GM23338 (cell line): ENCODE measurements around the gene TYW1. TPM values are rescaled to one million over a fixed set of nuclear protein-coding genes. Genes with fewer than 3 reads are reported as not detected.
"Not testable (repeated sequence)": the region's sequence is repeated elsewhere in the genome, so short reads cannot be mapped to it uniquely, and the experiment has no call there.

ENCODE experiments used
- ATAC-seq: fragments of 200-7000 bp; cut with Tn5 transposase; 3 replicates; pipeline ENCODE4 v1.9.1; 2020
- DNase-seq: peaks from one replicate; pipeline ENCODE4 v3.0.0-alpha.2; 2015; ENCODE audit warnings: low spot score
- H2AFZ ChIP-seq: fragments of 200-600 bp; sonication (generic); 2 replicates; pipeline ENCODE4 v1.8.0; 2016; ENCODE audit warnings: antibody characterized with exemption, mild to moderate bottlenecking, moderate library complexity
- H3F3A ChIP-seq: fragments of 200-600 bp; sonication (generic); replicated peaks from 2 replicates; pipeline ENCODE4 v1.8.0; 2017; ENCODE audit warnings: antibody characterized with exemption, mixed run types, low read depth
- H3K27ac ChIP-seq: fragments of 200-600 bp; sonication (generic); 2 replicates; pipeline ENCODE4 v1.6.1; 2016; ENCODE audit warnings: low read depth
- H3K27me3 ChIP-seq: fragments of 200-600 bp; sonication (generic); 2 replicates; pipeline ENCODE4 v1.8.0; 2016; ENCODE audit warnings: mild to moderate bottlenecking, mixed run types, moderate library complexity; ENCODE audit not compliant: insufficient read depth
- H3K36me3 ChIP-seq: fragments of 200-600 bp; sonication (generic); 2 replicates; pipeline ENCODE4 v1.8.0; 2016; ENCODE audit warnings: mild to moderate bottlenecking; ENCODE audit not compliant: insufficient read depth
- H3K4me1 ChIP-seq: fragments of 200-600 bp; sonication (generic); 2 replicates; pipeline ENCODE4 v1.8.0; 2016; ENCODE audit warnings: mild to moderate bottlenecking, moderate library complexity; ENCODE audit not compliant: insufficient read depth
- H3K4me2 ChIP-seq: fragments of 200-600 bp; sonication (generic); 2 replicates; pipeline ENCODE4 v1.7.1; 2017; ENCODE audit warnings: mixed run types
- H3K4me3 ChIP-seq: fragments of 200-600 bp; sonication (generic); 2 replicates; pipeline ENCODE4 v1.6.1; 2016; ENCODE audit warnings: mixed run types
- H3K79me2 ChIP-seq: fragments of 200-600 bp; sonication (generic); replicated peaks from 2 replicates; pipeline ENCODE4 v1.8.0; 2017; ENCODE audit warnings: mild to moderate bottlenecking; ENCODE audit not compliant: insufficient read depth
- H3K9me2 ChIP-seq: fragments of 200-600 bp; sonication (generic); 2 replicates; pipeline ENCODE4 v1.8.0; 2017; ENCODE audit not compliant: insufficient read depth
- H4K20me1 ChIP-seq: fragments of 200-600 bp; sonication (generic); replicated peaks from 2 replicates; pipeline ENCODE4 v1.8.0; 2017; ENCODE audit warnings: mild to moderate bottlenecking; ENCODE audit not compliant: insufficient read depth
- H3K27ac Mint-ChIP-seq: 2 replicates; pipeline ENCODE4 v1.8.0; 2020; ENCODE audit warnings: inconsistent platforms, mild to moderate bottlenecking, moderate library complexity, mixed read lengths
- H3K27me3 Mint-ChIP-seq: 3 replicates; pipeline ENCODE4 v1.8.0; 2022; ENCODE audit warnings: low read depth, mild to moderate bottlenecking, moderate library complexity, mixed read lengths, inconsistent platforms; ENCODE audit not compliant: insufficient read depth, poor library complexity
- H3K36me3 Mint-ChIP-seq: 3 replicates; pipeline ENCODE4 v1.8.0; 2021; ENCODE audit warnings: low read depth, mild to moderate bottlenecking, inconsistent platforms, moderate library complexity, mixed read lengths
- H3K4me1 Mint-ChIP-seq: 3 replicates; pipeline ENCODE4 v1.8.0; 2020; ENCODE audit warnings: mild to moderate bottlenecking, inconsistent platforms, mixed read lengths
- H3K4me3 Mint-ChIP-seq: 3 replicates; pipeline ENCODE4 v1.8.0; 2021; ENCODE audit warnings: moderate library complexity, mild to moderate bottlenecking, inconsistent platforms, mixed read lengths
- H3K9me3 Mint-ChIP-seq: 3 replicates; pipeline ENCODE4 v1.8.0; 2020; ENCODE audit warnings: moderate library complexity, mild to moderate bottlenecking, inconsistent platforms, mixed read lengths
- CREB1 ChIP-seq: fragments of 250-450 bp; sonication (Bioruptor Pico); IDR thresholded peaks from 2 replicates; pipeline ENCODE4 v1.5.0; 2020; ENCODE audit warnings: low read depth, mild to moderate bottlenecking, moderate library complexity
- ETS1 ChIP-seq: IDR thresholded peaks from 2 replicates; pipeline ENCODE4 v1.6.1; 2016; ENCODE audit warnings: antibody characterized with exemption
- EZH2phosphoT487 ChIP-seq: fragments of 200-600 bp; sonication (generic); IDR thresholded peaks from one replicate; pipeline ENCODE4 v1.8.1; 2018; ENCODE audit warnings: antibody characterized with exemption; ENCODE audit not compliant: unreplicated experiment
- JUNB ChIP-seq: IDR thresholded peaks from one replicate; pipeline ENCODE4 v1.6.1; 2016; ENCODE audit warnings: antibody characterized with exemption; ENCODE audit not compliant: unreplicated experiment
- NANOG ChIP-seq: IDR thresholded peaks from 2 replicates; pipeline ENCODE4 v1.6.1; 2016; ENCODE audit warnings: antibody characterized with exemption, borderline replicate concordance
- POLR2AphosphoS5 ChIP-seq: IDR thresholded peaks from 2 replicates; pipeline ENCODE4 v1.6.1; 2016; ENCODE audit warnings: antibody characterized with exemption, low read depth
- REST ChIP-seq: IDR thresholded peaks from one replicate; pipeline ENCODE4 v1.6.1; 2018; ENCODE audit warnings: antibody characterized with exemption; ENCODE audit not compliant: unreplicated experiment
- ZNF462 ChIP-seq: fragments of 250-450 bp; sonication (Bioruptor Pico); IDR thresholded peaks from 2 replicates; pipeline ENCODE4 v1.5.0; 2020; ENCODE audit warnings: mild to moderate bottlenecking, moderate library complexity
- polyA plus RNA-seq: library from polyadenylated mRNA; unstranded; fragments of >200 nt; fragmentation: Nextera tagmentation; extraction: Ambion mirVana; gene quantifications from 2 replicates; pipeline ENCODE4 v1.2.1, GENCODE V29; 2016
- total RNA-seq: library from RNA; depleted of rRNA; stranded (reverse); fragments of >200 nt; shearing (Covaris generic); gene quantifications from 2 replicates; pipeline ENCODE4 v1.2.3, GENCODE V29; 2014

Gene TYW1
- total and polyA plus RNA-seq, 2 experiments from 2014 or later = 15.2 to 18.1 TPM

GRCh38 chr7:67033251-67033650, 36.6 kb downstream of the TYW1 start:
- no peaks in the 10 kb centered on the region for H3K4me1 ChIP-seq
- no peak overlapping the region for H3K4me2 ChIP-seq
- Mint-ChIP-seq H3K4me3 (no peak overlapping the region), H3K27me3 (no peaks in the 10 kb centered on the region), H3K27ac (no peak overlapping the region), H3K36me3 (peaks cover 47% of the 10 kb centered on the region), H3K9me3 (peaks cover 14% of the 10 kb centered on the region), H3K4me1 (no peaks in the 10 kb centered on the region)
- H3K4me3 ChIP-seq = no peak overlapping the region
- no peaks in the 10 kb centered on the region for H3K9me2 ChIP-seq
- DNase-seq (no peak), ATAC-seq (no peak)
- no peaks in the 10 kb centered on the region for H3K27me3 ChIP-seq
- no peaks in the 10 kb centered on the region for H3K79me2 ChIP-seq
- TF ChIP-seq EZH2phosphoT487 (no peak), POLR2AphosphoS5 (no peak), CREB1 (CRISPR knock-in tag) (no peak), JUNB (no peak), ETS1 (no peak), ZNF462 (CRISPR knock-in tag) (no peak), NANOG (no peak), REST (no peak)
- H4K20me1 ChIP-seq = no peaks in the 10 kb centered on the region
- H3K27ac ChIP-seq = no peak overlapping the region
- H2AFZ ChIP-seq = no peak overlapping the region
- H3F3A ChIP-seq = no peaks in the 10 kb centered on the region
- H3K36me3 ChIP-seq = peaks cover 11% of the 10 kb centered on the region

- ATAC-seq = not testable (repeated sequence)
Measured at GRCh38 chr7:67036432-67037395, 40.1 kb downstream of the TYW1 start.

More at GRCh38 chr7:67036432-67037395, 40.1 kb downstream of the TYW1 start:
- H2AFZ ChIP-seq, H3K4me1 Mint-ChIP-seq, H3K4me3 ChIP-seq, H3K27ac ChIP-seq, H3K27me3 Mint-ChIP-seq, H3F3A ChIP-seq, H3K79me2 ChIP-seq, H3K4me3 Mint-ChIP-seq, DNase-seq, H3K4me1 ChIP-seq, H3K9me2 ChIP-seq, H3K9me3 Mint-ChIP-seq, H3K27ac Mint-ChIP-seq, H3K4me2 ChIP-seq, H4K20me1 ChIP-seq, H3K27me3 ChIP-seq, H3K36me3 ChIP-seq: not testable (repeated sequence)
- H3K36me3 Mint-ChIP-seq = peaks cover 23% of the 10 kb centered on the region
